GM18868 (cell line): ENCODE data around the gene PCSK6.

Experiments used
- ATAC-seq: cut with Tn5 transposase; IDR thresholded peaks from one replicate; pipeline ENCODE4 v1.9.1; 2021; ENCODE audit warnings: mild to moderate bottlenecking, moderate library complexity; ENCODE audit not compliant: unreplicated experiment

The PCSK6 gene

GRCh38 chr15:101483462-101483861 is 6.0 kb downstream of the PCSK6 start:
- ATAC-seq = no peak

GRCh38 chr15:101482526-101483371 is 6.8 kb downstream of the PCSK6 start:
- no peak for ATAC-seq

GRCh38 chr15:101481917-101482525 is 7.5 kb downstream of the PCSK6 start:
- ATAC-seq = no peak

GRCh38 chr15:101481381-101481705 is 8.2 kb downstream of the PCSK6 start:
- ATAC-seq = no peak

- ATAC-seq = no peak
These were observed 8.7 kb downstream of the PCSK6 start for GRCh38 chr15:101480613-101481380.

- ATAC-seq = no peak
These were observed 9.5 kb downstream of the PCSK6 start for GRCh38 chr15:101479851-101480612.

GRCh38 chr15:101479342-101479845 is 10.1 kb downstream of the PCSK6 start:
- no peak for ATAC-seq

GRCh38 chr15:101478701-101479341 is 10.7 kb downstream of the PCSK6 start:
- no peak for ATAC-seq

GRCh38 chr15:101477851-101478362 is 11.6 kb downstream of the PCSK6 start:
- no peak for ATAC-seq

- ATAC-seq = no peak
These were observed 12.8 kb downstream of the PCSK6 start for GRCh38 chr15:101476756-101477155.

- no peak for ATAC-seq
These were observed 14.5 kb downstream of the PCSK6 start for GRCh38 chr15:101474983-101475382.

GRCh38 chr15:101474233-101474632 is 15.3 kb downstream of the PCSK6 start:
- ATAC-seq = no peak

- no peak for ATAC-seq
These were observed 17.5 kb downstream of the PCSK6 start for GRCh38 chr15:101472033-101472432.

GRCh38 chr15:101470548-101471239 is 18.8 kb downstream of the PCSK6 start:
- no peak for ATAC-seq

- no peak for ATAC-seq
These were observed 19.8 kb downstream of the PCSK6 start for GRCh38 chr15:101469520-101470288.

- no peak for ATAC-seq
These were observed 23.3 kb downstream of the PCSK6 start for GRCh38 chr15:101466188-101466587.

- ATAC-seq = no peak
These were observed 24.4 kb downstream of the PCSK6 start for GRCh38 chr15:101464999-101465669.

GRCh38 chr15:101464256-101464998 is 25.1 kb downstream of the PCSK6 start:
- ATAC-seq = no peak
